GM21515 (cell line): ENCODE data around the gene ANKFN1.

ENCODE experiments used
- ATAC-seq: cut with Tn5 transposase; IDR thresholded peaks from one replicate; pipeline ENCODE4 v1.9.1; 2021; ENCODE audit not compliant: unreplicated experiment

The ANKFN1 gene

DNA sequence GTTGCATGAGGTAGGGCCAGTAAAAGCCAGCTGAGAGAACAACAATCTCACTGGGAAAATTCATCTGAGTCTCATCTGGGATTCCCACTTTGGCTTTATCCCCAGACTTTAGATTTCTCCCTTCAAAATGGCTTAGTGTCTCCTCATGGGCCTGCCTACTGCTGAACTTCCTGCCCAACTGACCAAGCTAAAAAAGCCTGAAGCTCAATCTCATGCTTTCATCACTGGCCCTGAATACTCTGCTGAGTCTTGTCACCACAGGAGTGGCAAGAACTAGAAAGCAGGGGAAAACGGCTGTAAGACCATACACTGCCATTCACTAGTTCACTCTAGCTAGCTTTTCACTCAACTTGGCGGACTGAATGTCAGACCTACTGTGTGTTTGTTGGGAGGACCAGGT, 343.9 kb downstream of the ANKFN1 start:
- no peak for ATAC-seq

DNA sequence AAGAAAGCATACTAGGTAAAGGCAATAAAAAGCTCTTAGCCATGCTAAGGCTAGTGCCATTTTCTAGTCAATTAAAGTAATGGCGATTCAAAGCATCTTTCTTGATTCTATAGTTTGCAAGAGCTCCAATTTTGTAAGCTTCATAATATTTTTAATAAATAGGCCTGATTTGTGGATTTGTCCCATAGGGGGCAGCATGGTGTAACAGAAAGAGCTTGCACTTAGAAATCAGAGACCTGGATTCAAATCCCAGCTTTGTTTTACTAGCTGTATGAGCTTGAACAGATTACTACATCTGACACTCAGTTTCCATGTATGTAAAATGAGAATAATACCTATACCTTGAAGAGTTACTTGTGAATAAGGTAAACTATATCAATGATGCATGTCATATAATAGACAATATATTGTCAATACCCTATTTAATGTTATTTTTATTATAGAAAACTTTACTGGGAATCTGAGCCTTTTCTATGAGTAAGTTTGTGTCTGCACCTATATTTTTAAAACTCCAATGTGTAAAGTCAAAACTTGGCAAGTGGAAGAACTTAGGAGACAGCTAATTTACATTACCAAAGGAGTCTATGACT, 346.6 kb downstream of the ANKFN1 start:
- no peak for ATAC-seq

DNA sequence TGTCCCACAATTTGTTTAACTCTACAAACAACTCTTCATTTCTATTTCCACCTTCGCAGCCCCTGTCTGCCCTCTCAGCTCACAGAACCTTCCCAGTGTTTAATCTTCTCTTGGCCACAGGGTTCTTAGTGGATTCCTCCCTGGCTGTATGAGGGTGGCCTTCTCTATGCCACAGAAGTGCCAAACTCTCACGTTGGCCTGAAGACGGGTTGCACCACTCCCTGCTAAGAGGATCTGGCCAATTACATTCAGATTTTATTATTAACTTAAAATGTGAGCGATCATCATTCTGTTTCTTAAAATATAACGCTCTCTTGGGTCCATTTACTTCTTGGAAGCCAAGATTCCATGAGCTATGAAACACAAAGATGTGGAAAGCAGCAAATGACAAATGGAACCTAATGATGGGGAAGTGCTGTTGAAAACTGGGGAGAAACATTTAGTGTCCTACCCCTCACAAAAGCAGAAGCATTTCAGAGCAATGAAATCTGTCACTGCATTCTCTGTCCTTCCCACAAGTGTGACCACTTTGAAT, 348.9 kb downstream of the ANKFN1 start:
- no peak for ATAC-seq

DNA sequence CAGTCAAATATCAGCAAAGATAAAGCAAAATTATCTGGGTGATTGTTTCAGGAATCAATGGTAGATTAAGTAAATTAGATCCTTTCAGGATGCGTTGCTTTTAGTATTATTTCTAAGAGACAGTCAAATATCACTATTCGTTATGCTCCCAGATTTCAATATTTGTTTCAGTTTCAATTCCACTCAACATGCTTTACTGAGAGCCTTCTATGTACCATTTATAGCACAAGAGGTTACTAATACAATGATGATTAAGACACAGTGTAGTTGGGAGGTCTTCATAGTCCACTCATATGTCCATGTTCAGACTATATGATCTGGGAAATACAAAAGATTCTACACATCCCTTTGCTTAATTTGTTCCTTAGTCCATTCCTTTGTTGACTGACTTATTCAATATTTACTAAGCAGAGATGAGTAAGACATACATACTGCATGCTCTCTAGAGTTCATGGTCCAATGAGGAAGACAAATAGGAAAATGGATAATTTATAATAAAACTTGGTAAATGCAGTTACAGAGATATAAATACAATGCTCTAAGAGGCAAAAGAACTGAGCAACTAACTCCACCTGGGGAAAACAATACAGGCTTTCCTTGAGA, 352.0 kb downstream of the ANKFN1 start:
- ATAC-seq = no peak

DNA sequence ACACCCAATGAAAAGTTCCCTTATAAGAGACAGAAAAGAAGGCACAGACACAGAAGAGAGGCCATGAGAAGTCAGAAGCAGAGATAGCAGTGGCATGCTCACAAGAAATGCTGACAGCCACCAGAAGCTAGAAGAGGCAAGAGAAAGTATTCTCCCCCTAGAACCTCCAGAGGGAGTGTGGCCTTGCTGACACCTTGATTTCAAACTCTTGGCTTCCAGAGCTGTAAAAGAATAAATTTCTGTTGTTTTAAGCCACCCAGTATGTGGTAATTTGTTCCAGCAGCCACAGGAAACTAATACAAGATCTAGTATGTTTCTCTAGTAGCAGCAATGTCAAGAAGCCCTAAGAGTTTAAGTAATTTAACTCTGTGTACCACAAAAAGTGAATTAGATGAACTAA, 353.1 kb downstream of the ANKFN1 start:
- no peak for ATAC-seq

DNA sequence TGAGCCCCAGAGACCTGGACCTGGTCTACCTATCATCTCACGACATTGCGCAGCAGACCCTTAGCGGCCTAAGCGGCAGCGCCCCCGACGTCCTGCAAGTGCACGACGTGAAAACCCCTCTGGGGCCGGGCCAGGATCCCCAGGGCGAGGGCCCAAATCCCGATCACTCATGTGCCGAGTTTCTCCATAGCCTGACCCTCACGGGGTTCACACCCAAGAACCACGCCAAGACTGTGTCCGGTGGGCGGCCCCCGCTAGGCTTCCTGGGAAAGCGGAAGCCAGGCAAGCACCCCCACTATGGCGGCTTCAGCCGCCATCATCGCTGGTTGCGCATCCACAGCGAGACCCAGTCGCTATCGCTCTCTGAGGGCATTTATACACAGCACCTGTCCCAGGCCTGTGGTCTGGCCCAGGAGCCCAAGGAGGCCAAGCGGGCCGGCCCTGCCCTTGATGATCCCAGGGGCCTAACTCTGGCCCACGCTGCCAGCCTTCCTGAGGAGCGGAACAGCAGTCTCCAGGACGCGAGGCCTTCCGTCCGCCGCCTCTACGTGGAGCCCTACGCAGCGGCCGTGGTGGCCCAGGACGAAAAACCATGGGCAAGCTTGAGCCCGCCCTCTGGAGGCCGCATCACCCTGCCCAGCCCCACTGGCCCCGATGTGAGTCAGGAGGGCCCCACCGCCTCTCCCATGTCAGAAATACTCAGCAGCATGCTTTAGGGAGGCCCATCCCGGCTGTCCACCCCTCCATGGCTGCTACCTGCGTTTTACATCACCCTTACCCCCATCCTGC, 357.5 kb downstream of the ANKFN1 start:
- no peak for ATAC-seq

DNA sequence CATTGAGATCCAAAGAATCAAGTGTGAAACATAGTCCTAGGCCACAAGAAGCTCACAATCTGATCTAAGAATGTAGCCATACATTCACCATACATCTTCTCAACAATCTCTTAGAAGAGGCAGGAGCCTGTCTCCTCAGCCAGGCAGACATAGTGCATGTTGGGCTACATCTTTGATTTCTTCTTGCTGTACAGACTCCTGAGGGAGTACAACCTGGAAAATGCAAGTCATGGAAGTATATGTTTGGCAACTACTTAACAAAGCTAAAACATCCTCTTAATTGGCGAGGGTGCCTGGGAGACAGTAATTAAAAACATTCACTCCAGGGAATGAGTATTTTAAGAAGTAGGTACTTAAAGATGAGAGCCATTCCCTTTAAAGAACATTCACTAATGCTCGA, 361.0 kb downstream of the ANKFN1 start:
- no peak for ATAC-seq

DNA sequence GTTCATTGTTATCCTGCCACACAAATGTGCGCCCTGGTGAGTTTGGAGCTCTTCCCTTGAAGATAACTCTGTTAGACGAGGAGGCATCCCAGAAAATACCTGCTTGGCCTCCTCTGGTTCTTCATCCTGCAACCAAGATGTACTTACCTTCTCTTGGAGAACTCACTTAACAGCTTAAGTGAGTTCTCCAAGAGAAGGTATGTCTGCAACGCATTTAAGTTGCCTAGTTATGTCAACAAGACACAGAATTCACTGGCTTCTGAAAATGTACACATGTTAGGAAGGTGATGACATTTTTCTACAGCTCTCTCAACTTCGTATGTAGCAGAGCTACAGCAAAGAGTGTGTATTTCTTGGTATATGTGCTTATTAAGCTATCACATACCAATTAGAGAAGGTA, 361.6 kb downstream of the ANKFN1 start:
- no peak for ATAC-seq

DNA sequence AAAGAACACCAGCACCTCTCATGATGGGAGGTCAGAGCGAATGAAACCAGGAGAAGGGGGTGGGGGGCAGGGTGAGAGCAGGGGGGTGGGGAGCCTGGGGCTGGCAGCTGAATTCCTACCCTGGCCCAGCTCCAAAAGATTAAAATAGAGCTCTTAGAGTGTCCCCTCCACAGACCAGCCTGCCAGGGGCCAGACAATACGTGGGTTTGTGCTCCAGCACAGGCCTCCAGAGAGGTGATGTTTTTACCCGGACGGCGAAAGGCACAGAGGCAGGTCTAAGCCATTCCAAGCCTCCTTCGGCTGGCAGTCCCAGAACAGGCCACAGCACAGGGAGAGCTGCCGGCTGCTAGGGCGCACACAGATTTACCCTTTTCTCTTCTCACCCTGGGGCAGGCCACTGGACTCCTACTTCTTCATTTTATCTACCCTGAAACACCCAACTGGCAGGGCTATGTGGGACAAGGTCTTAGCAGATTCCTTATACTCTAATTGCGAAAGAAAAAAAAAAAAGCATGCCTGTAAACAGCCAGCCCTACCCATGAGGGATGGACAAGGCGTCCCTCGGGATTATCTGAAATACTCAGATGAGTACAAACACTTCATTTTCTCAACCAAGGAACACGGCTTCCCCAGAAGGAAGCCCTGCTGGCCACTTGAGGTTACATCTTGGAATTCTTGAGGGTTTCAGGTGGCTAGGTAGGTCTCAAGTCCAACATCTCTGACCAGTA, 368.3 kb downstream of the ANKFN1 start:
- ATAC-seq = no peak

DNA sequence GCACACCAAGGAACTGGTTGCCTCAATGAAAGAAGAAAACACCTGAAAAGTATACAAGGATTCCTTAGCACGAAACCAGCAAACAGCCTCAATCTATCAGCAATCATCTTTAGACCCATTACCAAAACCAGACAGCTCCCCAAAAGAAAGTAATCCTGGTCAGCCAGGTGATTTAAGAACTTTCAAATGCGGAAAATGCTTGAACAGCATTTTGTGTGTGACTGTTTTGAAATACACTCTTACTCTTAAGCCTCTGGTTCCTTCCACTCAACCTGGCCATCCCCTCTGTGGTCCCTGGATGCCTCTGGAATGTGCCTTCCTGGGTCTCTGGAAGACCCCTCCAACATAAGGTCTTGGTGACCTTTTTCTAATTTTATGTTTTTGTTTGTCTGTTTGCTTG, 369.8 kb downstream of the ANKFN1 start:
- ATAC-seq = no peak

DNA sequence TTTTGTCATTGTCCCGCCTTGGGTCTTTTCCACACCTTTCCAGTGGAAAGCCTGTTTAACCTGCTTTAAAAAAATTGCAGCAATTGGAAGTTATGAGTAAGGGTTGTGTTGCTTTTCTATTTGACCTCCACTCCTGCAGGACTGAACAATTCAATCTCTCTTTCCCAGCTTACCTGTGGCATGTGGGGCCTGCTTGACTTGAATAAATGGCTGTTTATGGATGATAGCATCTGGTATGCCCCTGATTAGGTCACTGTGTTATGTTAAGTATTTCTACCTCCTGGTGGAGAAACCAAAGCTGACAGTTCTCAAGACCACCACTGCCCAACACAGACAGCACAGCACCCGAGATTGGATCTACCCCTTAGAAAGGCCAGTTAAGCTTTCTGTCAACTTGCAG, 375.4 kb downstream of the ANKFN1 start:
- no peak for ATAC-seq

DNA sequence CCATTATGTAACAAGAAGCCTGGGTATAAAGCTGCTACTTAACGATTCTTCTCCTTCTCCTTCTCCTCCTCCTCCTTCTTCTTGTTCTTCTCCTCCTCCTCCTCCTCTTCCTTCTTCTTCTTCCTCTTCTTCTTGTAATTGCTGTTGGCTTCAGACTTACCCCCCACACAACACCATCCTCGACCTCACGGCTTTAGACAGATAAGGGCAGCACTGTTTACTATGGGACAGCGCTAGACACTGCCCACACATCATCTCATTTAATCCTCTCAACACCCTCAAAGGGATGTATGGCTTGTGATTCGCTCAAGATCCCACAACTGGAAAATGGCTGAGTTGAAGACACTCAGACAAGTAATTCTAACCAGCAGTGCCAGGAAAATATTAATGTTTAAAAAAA, 379.7 kb downstream of the ANKFN1 start:
- ATAC-seq = no peak

DNA sequence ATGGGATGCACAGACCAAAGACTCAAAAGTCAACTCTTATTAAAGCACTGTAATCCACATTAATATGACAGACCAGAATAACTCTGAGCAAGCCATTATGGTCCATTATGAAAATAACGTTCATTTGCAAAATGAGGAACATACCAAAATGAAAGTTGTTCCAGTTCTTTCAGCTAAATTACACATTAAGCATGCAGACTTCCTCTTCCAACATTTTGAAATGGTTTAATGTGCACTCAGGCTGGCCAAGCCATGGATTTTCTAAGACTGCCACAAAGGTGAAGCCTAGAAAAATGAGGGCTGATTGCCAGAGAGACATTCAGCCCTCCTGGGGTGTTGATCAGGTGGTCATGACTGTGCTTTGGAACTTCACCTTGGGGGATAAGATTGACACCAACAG, 383.5 kb downstream of the ANKFN1 start:
- ATAC-seq = no peak

DNA sequence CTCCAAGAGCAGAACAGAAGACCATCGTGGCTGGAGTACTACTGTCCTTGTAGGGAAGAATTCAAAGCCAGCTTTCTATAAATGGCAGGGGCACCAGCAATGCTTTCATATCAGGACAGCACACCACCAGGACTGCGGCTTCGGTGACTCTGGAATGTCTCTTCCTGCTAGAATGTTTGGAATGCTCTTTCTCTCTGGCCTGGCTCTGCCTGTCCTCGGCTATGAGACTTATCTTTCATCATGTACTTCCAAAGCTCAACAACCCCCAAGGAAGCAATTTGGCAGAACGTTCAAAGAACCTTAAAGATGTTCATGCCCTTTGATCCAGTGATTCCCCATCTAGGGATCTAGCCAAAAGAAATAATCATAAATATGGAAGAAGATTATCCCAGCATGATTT, 387.6 kb downstream of the ANKFN1 start:
- ATAC-seq = no peak

DNA sequence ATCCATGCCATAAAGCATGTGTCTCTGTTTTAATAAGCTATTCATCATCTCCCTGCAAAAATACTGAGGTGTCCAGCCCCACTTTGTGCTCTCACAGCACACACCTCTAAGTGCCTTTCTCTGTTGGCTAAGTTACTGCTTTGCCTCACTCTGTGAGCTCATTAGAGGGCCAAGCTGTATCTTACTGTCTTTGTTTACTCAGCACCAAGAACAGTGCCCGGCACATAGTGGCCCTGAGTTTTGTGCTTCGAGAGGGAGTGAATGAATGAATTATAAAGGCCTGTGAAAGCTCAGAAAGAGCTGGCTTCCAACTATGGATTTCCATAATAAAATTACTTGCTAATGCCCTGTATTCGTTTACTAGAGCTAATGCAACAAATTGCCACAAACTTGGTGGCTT, 390.0 kb downstream of the ANKFN1 start:
- ATAC-seq = no peak

DNA sequence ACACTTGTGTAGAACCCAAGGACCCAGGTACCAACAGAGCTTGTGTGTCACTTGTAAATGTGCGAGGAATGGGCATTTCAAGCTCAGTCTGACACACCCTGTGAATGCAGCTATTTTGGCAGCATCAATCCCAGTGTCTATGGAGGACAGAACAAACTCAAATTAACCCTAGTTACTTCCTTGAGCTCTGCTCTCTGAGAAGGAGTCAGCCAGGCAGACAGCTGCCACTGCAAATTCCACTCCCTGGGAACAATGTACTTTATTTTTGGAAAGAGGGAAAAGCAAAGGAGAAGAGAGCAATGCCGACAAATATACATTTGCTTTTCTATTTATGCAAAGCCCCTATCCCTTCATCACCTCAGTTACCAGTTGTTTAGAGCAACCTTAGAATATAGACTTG, 391.8 kb downstream of the ANKFN1 start:
- no peak for ATAC-seq

DNA sequence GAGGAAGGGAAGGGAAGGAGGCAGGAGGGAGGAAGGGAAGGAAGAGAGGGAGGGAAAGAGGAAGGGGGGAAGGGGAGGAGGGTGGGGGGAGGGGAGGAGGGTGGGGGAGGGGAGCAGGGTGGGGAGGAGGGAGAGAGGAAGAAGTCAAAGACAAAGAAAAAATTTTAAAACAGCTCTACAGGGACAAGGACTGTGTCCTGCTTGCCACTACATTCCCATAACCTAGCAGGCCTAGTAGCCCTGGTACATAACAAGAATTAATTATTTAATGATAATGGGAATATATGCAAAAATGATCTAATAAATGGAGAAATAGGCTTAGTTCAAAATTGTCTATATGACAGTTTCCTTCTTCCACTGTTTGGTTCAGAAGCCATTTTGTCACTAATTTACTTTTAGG, 392.7 kb downstream of the ANKFN1 start:
- ATAC-seq = no peak

DNA sequence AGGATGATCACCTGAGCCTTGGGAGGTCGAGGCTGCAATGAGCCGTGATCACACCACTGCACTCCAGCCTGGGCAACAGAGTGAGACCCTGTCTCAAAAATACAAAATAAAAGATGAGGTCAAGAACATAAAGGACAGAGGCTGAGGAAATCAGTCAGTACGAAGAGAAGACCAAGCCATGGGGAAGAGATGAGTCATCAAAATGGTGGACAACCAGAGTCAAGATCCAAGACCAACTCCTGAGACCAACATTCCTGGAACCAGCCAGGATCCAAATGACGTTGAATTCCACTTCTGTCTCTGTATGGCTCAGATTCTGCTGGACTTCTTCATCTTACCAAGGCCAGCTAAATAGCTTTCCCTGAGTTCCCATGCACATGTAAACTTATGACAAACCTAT, 395.4 kb downstream of the ANKFN1 start:
- ATAC-seq = no peak

DNA sequence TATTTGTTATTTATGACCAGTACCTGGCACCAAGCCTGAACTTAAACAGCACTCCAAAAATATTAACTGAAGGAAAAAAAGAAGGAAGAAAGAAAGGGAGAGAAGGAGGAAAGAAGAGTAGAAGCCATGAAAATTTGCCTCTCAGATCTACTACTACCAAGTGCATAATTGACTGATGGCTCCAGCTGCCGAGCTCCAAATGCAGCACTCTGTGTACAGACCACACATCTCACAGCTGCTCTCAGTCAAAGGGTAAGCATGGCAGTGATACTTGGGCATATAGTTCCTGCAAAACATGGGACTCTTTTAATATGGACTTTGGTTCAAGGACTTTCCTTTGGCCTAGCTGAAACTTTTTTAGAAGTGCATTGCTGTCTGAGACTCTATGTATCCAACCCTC, 396.2 kb downstream of the ANKFN1 start:
- ATAC-seq = no peak

DNA sequence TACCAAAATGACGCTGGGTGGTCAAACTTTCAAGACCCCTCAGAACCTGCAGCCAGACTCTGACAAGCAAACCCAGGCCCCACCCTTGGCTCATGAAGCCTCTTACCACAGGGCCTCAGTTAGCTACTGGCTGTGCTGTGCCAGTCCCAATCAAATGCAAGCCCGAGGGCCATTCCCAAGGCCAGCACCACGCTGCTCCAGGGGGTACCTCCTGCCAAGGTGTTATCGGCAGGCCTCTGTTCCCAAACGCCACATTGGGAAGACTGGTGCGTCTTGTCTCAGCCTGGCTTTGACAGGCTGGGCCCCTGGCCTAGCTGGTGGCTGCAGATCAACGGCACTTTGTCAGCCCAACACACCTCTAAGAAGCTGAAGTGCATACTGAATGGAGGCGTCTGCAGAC, 404.4 kb downstream of the ANKFN1 start:
- no peak for ATAC-seq

DNA sequence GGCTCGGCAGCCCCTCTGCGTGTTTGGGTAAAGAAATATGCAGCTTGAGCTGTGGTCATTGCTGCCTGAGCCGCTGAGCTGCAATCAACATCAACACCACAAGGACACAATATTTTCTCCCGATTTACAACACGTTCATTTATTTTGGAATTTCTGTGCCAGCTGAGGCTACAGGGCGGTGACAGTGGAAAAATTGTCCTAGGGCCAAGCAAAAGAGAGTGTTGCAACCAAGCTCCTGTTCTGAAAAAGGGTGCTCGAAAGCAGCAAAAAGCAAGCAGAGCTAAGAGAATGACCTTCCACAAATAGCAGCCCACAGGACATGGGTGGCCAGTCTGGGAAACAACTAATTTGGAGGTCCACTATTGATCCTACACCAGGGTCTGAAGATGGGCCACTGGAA, 404.8 kb downstream of the ANKFN1 start:
- ATAC-seq = no peak
